H9 (cell line): ENCODE results near the gene RDH14. TPM values are rescaled to one million over a fixed set of nuclear protein-coding genes. Genes with fewer than 3 reads are reported as not detected.

Source experiments
- DNase-seq: peaks from one replicate; pipeline ENCODE4 v3.0.0-alpha.2; 2017
- H2AFZ ChIP-seq: one replicate; pipeline ENCODE4 v1.6.1; 2013; ENCODE audit warnings: mild to moderate bottlenecking, low read length, control low read depth, moderate library complexity
- H2AK5ac ChIP-seq: 2 replicates; pipeline ENCODE4 v1.6.1; 2013; ENCODE audit warnings: low read length, control low read depth, mixed read lengths; ENCODE audit not compliant: insufficient read length
- H2BK120ac ChIP-seq: one replicate; pipeline ENCODE4 v1.6.1; 2013; ENCODE audit warnings: low read depth, mild to moderate bottlenecking, low read length, control low read depth, inconsistent platforms; ENCODE audit not compliant: poor library complexity, severe bottlenecking
- H2BK12ac ChIP-seq: 2 replicates; pipeline ENCODE4 v1.6.1; 2013; ENCODE audit warnings: low read length, control low read depth, mixed read lengths, low read depth; ENCODE audit not compliant: insufficient read length
- H2BK15ac ChIP-seq: 2 replicates; pipeline ENCODE4 v1.6.1; 2013; ENCODE audit warnings: low read depth, low read length, control low read depth
- H2BK20ac ChIP-seq: one replicate; pipeline ENCODE4 v1.6.1; 2013; ENCODE audit warnings: low read depth, mild to moderate bottlenecking, low read length, control low read depth, inconsistent platforms; ENCODE audit not compliant: poor library complexity, severe bottlenecking
- H2BK5ac ChIP-seq: 2 replicates; pipeline ENCODE4 v1.6.1; 2013; ENCODE audit warnings: low read length, control low read depth, mixed read lengths; ENCODE audit not compliant: insufficient read length
- H3K14ac ChIP-seq: 2 replicates; pipeline ENCODE4 v1.6.1; 2013; ENCODE audit warnings: low read length, control low read depth; ENCODE audit not compliant: insufficient read depth
- H3K18ac ChIP-seq: 2 replicates; pipeline ENCODE4 v1.6.1; 2013; ENCODE audit warnings: low read depth, mild to moderate bottlenecking, mixed read lengths, low read length, control low read depth; ENCODE audit not compliant: insufficient read length
- H3K23ac ChIP-seq: 2 replicates; pipeline ENCODE4 v1.6.1; 2013; ENCODE audit warnings: low read length, control low read depth, mixed read lengths, low read depth; ENCODE audit not compliant: insufficient read length
- H3K23me2 ChIP-seq: 2 replicates; pipeline ENCODE4 v1.6.1; 2013; ENCODE audit warnings: low read depth, mild to moderate bottlenecking, mixed read lengths, low read length, control low read depth; ENCODE audit not compliant: insufficient read length, poor library complexity, severe bottlenecking
- H3K27ac ChIP-seq: 2 replicates; pipeline ENCODE4 v1.5.1; 2013; ENCODE audit warnings: low read length, control low read depth, mixed read lengths, low read depth; ENCODE audit not compliant: insufficient read length
- H3K27me3 ChIP-seq: 2 replicates; pipeline ENCODE4 v1.6.1; 2013; ENCODE audit warnings: low read length, control low read depth, inconsistent platforms; ENCODE audit not compliant: insufficient read depth
- H3K4ac ChIP-seq: 2 replicates; pipeline ENCODE4 v1.6.1; 2013; ENCODE audit warnings: low read depth, mild to moderate bottlenecking, control low read depth, inconsistent platforms, low read length, moderate library complexity
- H3K4me1 ChIP-seq: 2 replicates; pipeline ENCODE4 v1.6.1; 2013; ENCODE audit warnings: low read length, control low read depth, inconsistent platforms; ENCODE audit not compliant: insufficient read depth
- H3K4me2 ChIP-seq: 2 replicates; pipeline ENCODE4 v1.6.1; 2013; ENCODE audit warnings: low read length, control low read depth, mixed read lengths; ENCODE audit not compliant: insufficient read length, insufficient read depth
- H3K56ac ChIP-seq: 2 replicates; pipeline ENCODE4 v1.6.1; 2013; ENCODE audit warnings: low read depth, mild to moderate bottlenecking, mixed read lengths, low read length, control low read depth; ENCODE audit not compliant: insufficient read length
- H3K79me1 ChIP-seq: 2 replicates; pipeline ENCODE4 v1.6.1; 2013; ENCODE audit warnings: low read depth, mild to moderate bottlenecking, moderate library complexity, low read length, control low read depth, inconsistent platforms; ENCODE audit not compliant: insufficient read depth, poor library complexity, severe bottlenecking
- H3K79me2 ChIP-seq: 2 replicates; pipeline ENCODE4 v1.6.1; 2013; ENCODE audit warnings: low read length, control low read depth, inconsistent platforms; ENCODE audit not compliant: insufficient read depth
- H3K9ac ChIP-seq: 2 replicates; pipeline ENCODE4 v1.6.1; 2013; ENCODE audit warnings: low read length, control low read depth, mixed read lengths; ENCODE audit not compliant: insufficient read length; ENCODE audit errors: extremely low read depth
- H3K9me3 ChIP-seq: one replicate; pipeline ENCODE4 v1.6.1; 2013; ENCODE audit warnings: low read depth, low read length, inconsistent platforms; ENCODE audit not compliant: control insufficient read depth
- H3T11ph ChIP-seq: one replicate; pipeline ENCODE4 v1.6.1; 2013; ENCODE audit warnings: mild to moderate bottlenecking, low read length, control low read depth, inconsistent platforms
- H4K20me1 ChIP-seq: one replicate; pipeline ENCODE4 v1.6.1; 2013; ENCODE audit not compliant: control insufficient read depth, insufficient read length, insufficient read depth
- H4K5ac ChIP-seq: 2 replicates; pipeline ENCODE4 v1.6.1; 2013; ENCODE audit warnings: low read depth, mild to moderate bottlenecking, mixed read lengths, low read length, control low read depth; ENCODE audit not compliant: insufficient read length
- H4K8ac ChIP-seq: replicated peaks from 2 replicates; pipeline ENCODE4 v1.6.1; 2013; ENCODE audit warnings: low read length, control low read depth, mixed read lengths, low read depth; ENCODE audit not compliant: insufficient read length
- H4K91ac ChIP-seq: 2 replicates; pipeline ENCODE4 v1.6.1; 2013; ENCODE audit warnings: low read depth, mild to moderate bottlenecking, moderate library complexity, mixed read lengths, low read length, control low read depth; ENCODE audit not compliant: insufficient read length
- H3K27ac Mint-ChIP-seq, 3 experiments: 2 replicates in 2 of 3; 3 replicates in 1 of 3; pipeline ENCODE4 v1.8.0; 2020 to 2021; ENCODE audit warnings: mixed read lengths in 3 of 3, mild to moderate bottlenecking in 1 of 3, moderate library complexity in 1 of 3
- H3K27me3 Mint-ChIP-seq: 2 replicates; pipeline ENCODE4 v1.8.0; 2021; ENCODE audit warnings: low read depth, mild to moderate bottlenecking, moderate library complexity, mixed read lengths
- H3K36me3 Mint-ChIP-seq, 3 experiments: 2 replicates in 2 of 3; 3 replicates in 1 of 3; pipeline ENCODE4 v1.8.0; 2020 to 2021; ENCODE audit warnings: low read depth in 3 of 3, mixed read lengths in 3 of 3; ENCODE audit not compliant: insufficient read depth in 1 of 3
- H3K4me1 Mint-ChIP-seq, 2 experiments: 2 replicates each; pipeline ENCODE4 v1.8.0; 2020; ENCODE audit warnings: mixed read lengths in 2 of 2
- H3K4me3 Mint-ChIP-seq, 2 experiments: 2 replicates in 1 of 2; 3 replicates in 1 of 2; pipeline ENCODE4 v1.8.0; 2020 to 2021; ENCODE audit warnings: mild to moderate bottlenecking in 2 of 2, mixed read lengths in 2 of 2, moderate library complexity in 1 of 2
- H3K9me3 Mint-ChIP-seq, 2 experiments: 2 replicates in 1 of 2; 3 replicates in 1 of 2; pipeline ENCODE4 v1.8.0; 2020; ENCODE audit warnings: mild to moderate bottlenecking in 2 of 2, mixed read lengths in 2 of 2, moderate library complexity in 1 of 2
- CTCF ChIP-seq: fragments of 200-600 bp; sonication (generic); conservative IDR thresholded peaks from 3 replicates; pipeline ENCODE4 v1.8.0; 2021; ENCODE audit warnings: antibody characterized with exemption, mild to moderate bottlenecking
- WGBS: extraction: QIAGEN DNeasy Blood & Tissue Kit; methylation state at CpG from one replicate; pipeline ENCODE4 v1.1.7; 2013; ENCODE audit warnings: missing lambda C conversion rate, low lambda C conversion rate, mixed read lengths; ENCODE audit not compliant: insufficient read length; ENCODE audit errors: extremely low coverage; 5-methylcytosine and 5-hydroxymethylcytosine counted together
- total RNA-seq: library from RNA; stranded (reverse); gene quantifications from 2 replicates; pipeline ENCODE4 v1.2.1, GENCODE V29; 2021

RDH14 gene
- total RNA-seq, 1 experiment from 2014 or later = 25.5 TPM

GRCh38 chr2:18522484-18523146 lies 37.8 kb downstream of the RDH14 start:
- H3K9me3 ChIP-seq = no peaks in the 10 kb centered on the region
- no peaks in the 10 kb centered on the region for H3K27me3 Mint-ChIP-seq
- no peaks in the 10 kb centered on the region for H3K9me3 Mint-ChIP-seq
- H3K56ac ChIP-seq = no peak overlapping the region
- no peaks in the 10 kb centered on the region for H3K23me2 ChIP-seq
- H3K79me1 ChIP-seq = no peaks in the 10 kb centered on the region
- H2BK120ac ChIP-seq = no peak overlapping the region
- H2AFZ ChIP-seq = no peak overlapping the region
- WGBS = no CpG with 5 or more reads among the region's 2 CpGs
- H3K9ac ChIP-seq = no peak overlapping the region
- no peak for TF ChIP-seq CTCF
- no peak overlapping the region for H4K5ac ChIP-seq
- no peak overlapping the region for H2BK12ac ChIP-seq
- H4K20me1 ChIP-seq = no peaks in the 10 kb centered on the region
- H2BK20ac ChIP-seq = no peak overlapping the region
- no peak overlapping the region for H3K4ac ChIP-seq
- H3K23ac ChIP-seq = no peak overlapping the region
- no peak overlapping the region for H2BK15ac ChIP-seq
- no peak overlapping the region for H3K27ac ChIP-seq
- no peaks in the 10 kb centered on the region for H3K27me3 ChIP-seq
- H3K4me1 Mint-ChIP-seq = peaks cover 9 to 17% of the 10 kb centered on the region in 2 experiments
- no peak overlapping the region for H3K4me2 ChIP-seq
- H3T11ph ChIP-seq = no peak overlapping the region
- no peak for DNase-seq
- no peak overlapping the region for H3K18ac ChIP-seq
- no peaks in the 10 kb centered on the region for H3K4me1 ChIP-seq
- H3K14ac ChIP-seq = no peak overlapping the region
- H3K36me3 Mint-ChIP-seq = no peaks in the 10 kb centered on the region
- H3K4me3 Mint-ChIP-seq = no peak overlapping the region
- no peak overlapping the region; a peak in 1 of 7 replicates for H3K27ac Mint-ChIP-seq
- no peak overlapping the region for H4K91ac ChIP-seq
- H2BK5ac ChIP-seq = no peak overlapping the region
- no peak overlapping the region for H2AK5ac ChIP-seq
- no peaks in the 10 kb centered on the region for H3K79me2 ChIP-seq
- no peak overlapping the region for H4K8ac ChIP-seq
